ENCODE data around the gene KIDINS220. TPM values are rescaled to one million over a fixed set of nuclear protein-coding genes. Genes with fewer than 3 reads are reported as not detected.
A peak's percentile ranks its signal among the peaks of the same experiment; 100 is the strongest.

The KIDINS220 gene
- total RNA-seq, 1 donor: 89.7 TPM

DNA sequence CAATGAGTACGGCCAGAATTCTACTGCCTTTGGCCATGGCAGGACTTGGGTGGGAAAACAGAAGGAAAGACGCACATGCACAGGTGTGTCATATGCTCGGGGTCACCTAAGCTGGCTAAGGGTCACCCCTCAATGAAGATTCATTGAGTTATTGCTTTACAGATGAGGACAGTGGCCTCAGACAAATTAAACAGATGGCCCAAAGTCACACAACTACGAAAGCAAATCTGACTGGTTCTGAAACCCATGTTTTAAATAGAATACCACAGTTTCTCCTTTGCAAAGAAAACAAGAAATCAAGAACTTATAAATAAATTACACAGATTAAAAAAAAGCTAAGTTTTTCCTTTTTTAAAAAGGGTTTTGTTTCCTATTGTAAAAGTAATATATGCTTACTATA, 85.0 kb downstream of the KIDINS220 start:
- TF ChIP-seq, protein P1, sequence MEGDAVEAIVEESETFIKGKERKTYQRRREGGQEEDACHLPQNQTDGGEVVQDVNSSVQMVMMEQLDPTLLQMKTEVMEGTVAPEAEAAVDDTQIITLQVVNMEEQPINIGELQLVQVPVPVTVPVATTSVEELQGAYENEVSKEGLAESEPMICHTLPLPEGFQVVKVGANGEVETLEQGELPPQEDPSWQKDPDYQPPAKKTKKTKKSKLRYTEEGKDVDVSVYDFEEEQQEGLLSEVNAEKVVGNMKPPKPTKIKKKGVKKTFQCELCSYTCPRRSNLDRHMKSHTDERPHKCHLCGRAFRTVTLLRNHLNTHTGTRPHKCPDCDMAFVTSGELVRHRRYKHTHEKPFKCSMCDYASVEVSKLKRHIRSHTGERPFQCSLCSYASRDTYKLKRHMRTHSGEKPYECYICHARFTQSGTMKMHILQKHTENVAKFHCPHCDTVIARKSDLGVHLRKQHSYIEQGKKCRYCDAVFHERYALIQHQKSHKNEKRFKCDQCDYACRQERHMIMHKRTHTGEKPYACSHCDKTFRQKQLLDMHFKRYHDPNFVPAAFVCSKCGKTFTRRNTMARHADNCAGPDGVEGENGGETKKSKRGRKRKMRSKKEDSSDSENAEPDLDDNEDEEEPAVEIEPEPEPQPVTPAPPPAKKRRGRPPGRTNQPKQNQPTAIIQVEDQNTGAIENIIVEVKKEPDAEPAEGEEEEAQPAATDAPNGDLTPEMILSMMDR (IDR thresholded peaks at IDR 0.05; ENCODE audit: insufficient read depth, low read length): no peak
- H3K4me3 ChIP-seq (ENCODE audit: low read depth, low read length): no peak overlapping the region
- DNase-seq (ENCODE audit: low read depth): no peak

DNA sequence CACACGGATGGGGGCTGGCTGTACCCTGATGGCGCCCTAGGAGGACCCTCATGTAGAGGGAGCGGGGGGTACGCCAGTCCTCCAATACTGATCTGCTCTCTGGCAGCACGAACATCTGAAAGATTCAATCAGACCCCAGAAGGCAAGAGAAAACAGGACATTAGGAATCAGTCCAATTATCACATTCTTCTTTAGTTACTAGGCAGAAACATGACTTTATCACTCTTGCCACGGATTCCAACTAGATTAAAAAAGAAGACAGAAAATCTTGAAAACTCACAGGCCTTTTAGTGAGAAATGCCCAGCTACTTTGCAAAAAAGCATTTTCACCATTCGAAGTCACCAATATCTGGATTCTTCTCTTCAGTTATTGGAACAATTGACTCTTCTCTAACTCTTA, 87.2 kb downstream of the KIDINS220 start:
- TF ChIP-seq, protein P1 (IDR thresholded peaks at IDR 0.05; ENCODE audit: insufficient read depth, low read length): no peak
- peak; percentile 4 for DNase-seq (ENCODE audit: low read depth)
- H3K4me3 ChIP-seq (ENCODE audit: low read depth, low read length): no peak overlapping the region

DNA sequence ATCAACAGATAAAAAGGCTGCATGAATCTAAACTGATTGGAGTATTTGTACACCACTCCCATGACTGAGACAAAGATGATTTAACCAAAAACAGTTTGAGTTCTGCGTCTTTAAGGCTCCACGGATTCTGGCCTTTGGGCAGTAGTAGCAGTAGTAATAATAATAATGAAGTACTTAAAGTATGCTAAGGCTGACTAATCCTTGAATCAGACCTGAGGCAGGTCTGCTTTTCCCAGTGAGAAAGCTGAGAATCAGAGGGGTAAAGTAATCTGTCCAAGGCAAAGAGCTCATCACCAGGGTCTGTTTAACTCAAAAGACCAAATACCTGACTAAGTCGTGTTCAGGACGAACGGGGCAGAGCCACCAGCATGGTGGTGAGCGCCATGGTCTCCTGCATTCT, 94.2 kb downstream of the KIDINS220 start:
- DNase-seq (ENCODE audit: low read depth): no peak
- no peak overlapping the region for H3K4me3 ChIP-seq (ENCODE audit: low read depth, low read length)
- TF ChIP-seq, protein P1 (IDR thresholded peaks at IDR 0.05; ENCODE audit: insufficient read depth, low read length): no peak

DNA sequence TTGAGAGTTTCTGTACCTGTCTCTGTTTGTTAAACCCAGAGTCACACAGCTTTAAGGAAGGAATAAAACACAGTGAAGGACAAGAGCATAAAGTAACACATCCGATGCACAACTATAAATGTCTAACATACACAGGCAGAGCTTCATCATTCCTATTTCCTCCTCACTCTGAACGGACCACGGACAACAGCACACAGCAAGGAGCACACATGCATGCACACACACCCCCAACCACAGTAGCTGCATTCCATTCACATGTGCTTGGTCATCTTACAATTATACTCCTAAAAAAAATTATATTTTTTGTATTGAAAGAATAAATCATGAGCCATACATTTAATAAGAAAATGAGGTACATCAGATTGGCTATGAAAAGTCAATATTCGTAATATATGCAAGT, 97.3 kb downstream of the KIDINS220 start:
- DNase-seq (ENCODE audit: low read depth): no peak
- TF ChIP-seq, protein P1 (IDR thresholded peaks at IDR 0.05; ENCODE audit: insufficient read depth, low read length): no peak
- H3K4me3 ChIP-seq (ENCODE audit: low read depth, low read length): no peak overlapping the region

DNA sequence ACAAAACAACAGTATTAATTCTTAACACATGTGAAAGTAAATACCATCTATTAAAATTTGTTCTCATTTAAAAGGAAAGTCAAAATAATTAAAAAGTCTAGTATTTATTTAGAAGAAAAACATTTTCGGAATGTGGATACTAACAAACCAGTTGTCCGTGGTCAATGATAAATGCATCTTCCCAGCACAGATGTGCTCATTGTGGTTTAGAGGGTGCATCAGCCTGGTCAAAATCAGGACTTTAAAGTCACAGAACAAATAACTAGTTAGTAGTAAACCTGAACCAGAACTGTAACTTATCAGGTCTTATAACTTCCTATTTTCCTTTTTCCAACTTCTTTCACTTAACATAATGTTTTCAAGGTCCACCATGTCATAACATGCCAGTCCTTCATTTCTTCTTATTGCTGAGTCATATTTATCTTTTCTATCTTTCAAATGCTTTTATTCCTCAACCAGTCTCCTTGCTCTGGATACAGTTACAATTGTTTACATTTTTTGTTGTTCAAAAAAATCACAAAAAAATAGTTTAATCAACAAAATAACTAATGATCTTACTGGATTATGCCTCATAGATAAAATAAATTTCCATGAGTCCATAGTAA, 99.7 kb downstream of the KIDINS220 start:
- no peak overlapping the region for H3K4me3 ChIP-seq (ENCODE audit: low read depth, low read length)
- TF ChIP-seq, protein P1 (IDR thresholded peaks at IDR 0.05; ENCODE audit: insufficient read depth, low read length): no peak
- DNase-seq (ENCODE audit: low read depth): no peak

DNA sequence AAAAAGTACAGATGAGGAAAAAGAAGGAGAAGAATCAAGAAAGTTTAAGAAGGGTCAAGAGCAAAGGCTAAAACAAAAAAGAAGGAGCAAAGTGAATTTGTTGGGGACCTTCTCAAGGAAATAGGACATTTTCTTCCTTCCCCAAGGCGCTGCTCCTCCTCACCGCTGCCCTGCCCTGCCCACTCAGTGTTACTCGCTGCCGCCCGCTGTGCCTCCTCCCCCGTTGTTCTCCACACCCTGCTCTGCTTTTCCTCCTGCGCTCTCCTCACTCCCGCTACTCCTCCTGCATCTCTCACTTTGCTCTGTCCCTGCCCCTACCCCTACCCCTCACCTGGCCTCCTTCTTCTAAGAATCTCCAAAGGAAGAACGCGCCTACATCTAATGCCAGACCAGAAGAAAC, 104.8 kb downstream of the KIDINS220 start:
- DNase-seq (ENCODE audit: low read depth): no peak

More for the DNA sequence above, 104.8 kb downstream of the KIDINS220 start:
- TF ChIP-seq, protein P1 (IDR thresholded peaks at IDR 0.05; ENCODE audit: insufficient read depth, low read length): no peak
- no peak overlapping the region for H3K4me3 ChIP-seq (ENCODE audit: low read depth, low read length)

All from fibroblast of the aortic adventitia (primary cell).